Measurements from ENCODE around the gene TRIM26. TPM values are rescaled to one million over a fixed set of nuclear protein-coding genes. Genes with fewer than 3 reads are reported as not detected.

The TRIM26 gene
- polyA plus RNA-seq, 3 donors: 16.4 to 26.4 (median 26.0) TPM

DNA sequence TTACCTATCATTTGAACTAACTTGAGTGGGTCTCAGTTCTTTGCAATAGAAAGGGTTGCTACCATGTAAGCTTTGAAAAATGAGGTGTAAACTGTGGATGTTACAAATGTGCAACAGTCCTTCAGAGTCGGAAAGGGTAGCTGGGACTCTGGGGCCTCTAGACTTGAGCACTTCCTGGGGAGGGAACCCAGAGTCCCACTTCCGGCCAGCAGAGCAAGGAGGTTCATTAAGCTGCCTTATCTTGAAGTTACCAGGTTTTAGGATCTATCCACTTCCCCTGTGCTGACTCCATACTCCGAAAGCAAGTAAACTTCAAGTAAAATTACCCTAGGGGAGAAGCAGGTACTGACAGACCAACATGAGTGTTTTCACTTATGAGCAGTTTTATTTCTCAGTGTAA is 61.6 kb downstream of the TRIM26 start:
- H3K4me1 ChIP-seq (ENCODE audit: control insufficient read depth in 1 of 2, insufficient read depth in 2 of 2, low read length in 2 of 2): peaks cover 14 to 24% of the 10 kb centered on the region in 2 donors
- H3K4me3 ChIP-seq (replicated peaks in 1 of 3; ENCODE audit: low read depth in 2 of 3, low read length in 3 of 3): no peak overlapping the region
- TF ChIP-seq, protein P1, sequence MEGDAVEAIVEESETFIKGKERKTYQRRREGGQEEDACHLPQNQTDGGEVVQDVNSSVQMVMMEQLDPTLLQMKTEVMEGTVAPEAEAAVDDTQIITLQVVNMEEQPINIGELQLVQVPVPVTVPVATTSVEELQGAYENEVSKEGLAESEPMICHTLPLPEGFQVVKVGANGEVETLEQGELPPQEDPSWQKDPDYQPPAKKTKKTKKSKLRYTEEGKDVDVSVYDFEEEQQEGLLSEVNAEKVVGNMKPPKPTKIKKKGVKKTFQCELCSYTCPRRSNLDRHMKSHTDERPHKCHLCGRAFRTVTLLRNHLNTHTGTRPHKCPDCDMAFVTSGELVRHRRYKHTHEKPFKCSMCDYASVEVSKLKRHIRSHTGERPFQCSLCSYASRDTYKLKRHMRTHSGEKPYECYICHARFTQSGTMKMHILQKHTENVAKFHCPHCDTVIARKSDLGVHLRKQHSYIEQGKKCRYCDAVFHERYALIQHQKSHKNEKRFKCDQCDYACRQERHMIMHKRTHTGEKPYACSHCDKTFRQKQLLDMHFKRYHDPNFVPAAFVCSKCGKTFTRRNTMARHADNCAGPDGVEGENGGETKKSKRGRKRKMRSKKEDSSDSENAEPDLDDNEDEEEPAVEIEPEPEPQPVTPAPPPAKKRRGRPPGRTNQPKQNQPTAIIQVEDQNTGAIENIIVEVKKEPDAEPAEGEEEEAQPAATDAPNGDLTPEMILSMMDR (IDR thresholded peaks at IDR 0.05): no peak
- intact Hi-C loops (cut with micrococcal nuclease): no loop called here
- Mint-ChIP-seq H3K4me1 (peaks cover 25% of the 10 kb centered on the region), H3K4me3 (no peak overlapping the region), H3K36me3 (no peaks in the 10 kb centered on the region), H3K27me3 (ENCODE audit: low read depth in 3 of 3) (peaks cover 0 to 2% (median 1%) of the 10 kb centered on the region in 3 donors), H3K27ac (peak overlapping the region in 1 of 7 donors; percentile 61), H3K9me3 (peaks cover 0 to 3% (median 0%) of the 10 kb centered on the region in 7 donors)
- H3K79me2 ChIP-seq (ENCODE audit: insufficient read depth, low read length): no peaks in the 10 kb centered on the region
- no peak overlapping the region for H3K27ac ChIP-seq (ENCODE audit: low read depth in 1 of 2, low read length in 2 of 2)
- no peak overlapping the region for H3K4me2 ChIP-seq (replicated peaks; ENCODE audit: extremely low read depth, low read length, poor library complexity, severe bottlenecking)
- H2AFZ ChIP-seq (ENCODE audit: insufficient read depth, low read depth, low read length, poor library complexity, severe bottlenecking): peak overlapping the region; percentile 51
- no peak for DNase-seq
- WGBS (ENCODE audit: insufficient coverage): 0% methylated on average over 2 of the region's 3 CpGs
- H3K36me3 ChIP-seq (replicated peaks in 1 of 2; ENCODE audit: control insufficient read depth in 1 of 2, insufficient read depth in 2 of 2, low read length in 2 of 2): no peaks in the 10 kb centered on the region
- H3K9me3 ChIP-seq (replicated peaks in 1 of 2; ENCODE audit: control insufficient read depth in 1 of 2, insufficient read depth in 1 of 2, low read length in 2 of 2): no peaks in the 10 kb centered on the region
- H4K20me1 ChIP-seq (ENCODE audit: insufficient read depth, low read length): no peaks in the 10 kb centered on the region
- no peaks in the 10 kb centered on the region for H3K27me3 ChIP-seq (ENCODE audit: control insufficient read depth in 2 of 2, insufficient read depth in 2 of 2, low read length in 2 of 2)
- no peak overlapping the region for H3K9ac ChIP-seq (ENCODE audit: insufficient read depth, low read length, poor library complexity, severe bottlenecking)

DNA sequence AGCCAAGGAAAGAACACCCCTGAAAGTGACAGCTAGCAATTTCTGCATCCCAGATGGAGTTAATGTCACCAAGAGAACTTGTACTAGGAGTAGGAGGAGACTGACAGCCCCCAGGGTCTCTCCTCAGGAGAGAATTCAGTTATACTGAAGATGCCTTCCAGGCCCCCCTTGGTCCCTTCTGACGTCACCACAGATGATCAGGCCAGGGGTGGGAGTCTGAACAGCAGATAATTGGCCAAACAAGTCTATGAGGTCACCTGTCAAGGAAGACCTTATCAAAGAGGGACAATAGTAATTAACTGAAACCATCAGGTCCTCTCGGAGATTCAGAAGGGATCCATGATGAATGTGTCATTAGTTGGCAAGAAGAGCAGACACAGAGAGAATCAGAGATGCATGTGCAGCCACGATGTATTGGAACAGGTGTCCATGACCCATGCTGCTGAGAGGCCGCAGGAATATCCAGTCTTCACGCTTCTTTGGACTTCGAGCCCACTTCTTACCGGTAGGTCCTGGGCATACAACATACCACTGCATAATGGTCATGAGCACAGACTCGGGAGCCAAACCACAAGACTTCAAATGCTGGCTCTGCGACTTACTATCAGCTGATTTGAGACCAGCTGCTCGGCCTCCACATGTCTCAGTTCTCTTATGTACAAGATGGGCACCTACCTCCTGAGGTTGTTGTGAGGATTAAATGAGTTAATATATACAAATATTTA is 62.4 kb downstream of the TRIM26 start:
- intact Hi-C loops (cut with micrococcal nuclease): no loop called here
- no peak overlapping the region for H3K4me2 ChIP-seq (replicated peaks; ENCODE audit: extremely low read depth, low read length, poor library complexity, severe bottlenecking)
- TF ChIP-seq, protein P1 (IDR thresholded peaks at IDR 0.05): no peak
- H3K36me3 ChIP-seq (replicated peaks in 1 of 2; ENCODE audit: control insufficient read depth in 1 of 2, insufficient read depth in 2 of 2, low read length in 2 of 2): no peaks in the 10 kb centered on the region
- Mint-ChIP-seq H3K4me1 (peaks cover 19% of the 10 kb centered on the region), H3K4me3 (no peak overlapping the region), H3K9me3 (peaks cover 0 to 3% (median 0%) of the 10 kb centered on the region in 7 donors), H3K27me3 (ENCODE audit: low read depth in 3 of 3) (peaks cover 0 to 3% (median 2%) of the 10 kb centered on the region in 3 donors), H3K36me3 (no peaks in the 10 kb centered on the region), H3K27ac (no peak overlapping the region)
- H3K27me3 ChIP-seq (ENCODE audit: control insufficient read depth in 2 of 2, insufficient read depth in 2 of 2, low read length in 2 of 2): no peaks in the 10 kb centered on the region
- 94% methylated on average over 7 of the region's 10 CpGs for WGBS (ENCODE audit: insufficient coverage)
- peak overlapping the region; percentile 51 for H2AFZ ChIP-seq (ENCODE audit: insufficient read depth, low read depth, low read length, poor library complexity, severe bottlenecking)
- no peak overlapping the region for H3K27ac ChIP-seq (ENCODE audit: low read depth in 1 of 2, low read length in 2 of 2)
- no peak overlapping the region for H3K9ac ChIP-seq (ENCODE audit: insufficient read depth, low read length, poor library complexity, severe bottlenecking)
- H4K20me1 ChIP-seq (ENCODE audit: insufficient read depth, low read length): no peaks in the 10 kb centered on the region
- no peaks in the 10 kb centered on the region for H3K79me2 ChIP-seq (ENCODE audit: insufficient read depth, low read length)
- no peak for DNase-seq
- H3K9me3 ChIP-seq (replicated peaks in 1 of 2; ENCODE audit: control insufficient read depth in 1 of 2, insufficient read depth in 1 of 2, low read length in 2 of 2): no peaks in the 10 kb centered on the region
- H3K4me3 ChIP-seq (replicated peaks in 1 of 3; ENCODE audit: low read depth in 2 of 3, low read length in 3 of 3): no peak overlapping the region
- H3K4me1 ChIP-seq (ENCODE audit: control insufficient read depth in 1 of 2, insufficient read depth in 2 of 2, low read length in 2 of 2): peaks cover 10 to 19% of the 10 kb centered on the region in 2 donors

Data from CD14-positive monocyte (primary cell).